BLaER1 treated with 17β-estradiol and CSF1 and Interleukin-3, amounts not matched to agents 10 nM and 100 nM (cell line): Measurements from ENCODE around the gene ACAA2.
"Not testable (repeated sequence)": the region's sequence is repeated elsewhere in the genome, so short reads cannot be mapped to it uniquely, and the experiment has no call there.

Experiments
- H3K27ac ChIP-seq, 11 experiments: shearing (Covaris generic); formaldehyde crosslinking; 2 replicates each; pipeline ENCODE4 v1.8.1; 2022
- H3K27me3 ChIP-seq, 11 experiments: shearing (Covaris generic); formaldehyde crosslinking; 2 replicates each; pipeline ENCODE4 v1.8.1; 2022
- H3K36me3 ChIP-seq, 11 experiments: shearing (Covaris generic); formaldehyde crosslinking; 2 replicates each; pipeline ENCODE4 v1.8.1; 2022
- H3K4me1 ChIP-seq, 10 experiments: shearing (Covaris generic); formaldehyde crosslinking; 2 replicates each; pipeline ENCODE4 v1.8.1; 2022
- H3K4me2 ChIP-seq, 11 experiments: shearing (Covaris generic); formaldehyde crosslinking; 2 replicates each; pipeline ENCODE4 v1.8.1; 2022
- H3K4me3 ChIP-seq, 10 experiments: shearing (Covaris generic); formaldehyde crosslinking; 2 replicates each; pipeline ENCODE4 v1.8.1; 2022
- H3K9ac ChIP-seq, 11 experiments: shearing (Covaris generic); formaldehyde crosslinking; 2 replicates each; pipeline ENCODE4 v1.8.1; 2022
- H3K9me3 ChIP-seq, 11 experiments: shearing (Covaris generic); formaldehyde crosslinking; replicated peaks in 1 of 11; 2 replicates each; pipeline ENCODE4 v1.8.1; 2022
- H4K20me1 ChIP-seq, 11 experiments: shearing (Covaris generic); formaldehyde crosslinking; 2 replicates each; pipeline ENCODE4 v1.8.1; 2022
- Cebpa-rat ChIP-seq, 11 experiments: shearing (Covaris generic); IDR thresholded peaks; 2 replicates each; pipeline ENCODE4 v1.8.1; 2022

Gene ACAA2

DNA sequence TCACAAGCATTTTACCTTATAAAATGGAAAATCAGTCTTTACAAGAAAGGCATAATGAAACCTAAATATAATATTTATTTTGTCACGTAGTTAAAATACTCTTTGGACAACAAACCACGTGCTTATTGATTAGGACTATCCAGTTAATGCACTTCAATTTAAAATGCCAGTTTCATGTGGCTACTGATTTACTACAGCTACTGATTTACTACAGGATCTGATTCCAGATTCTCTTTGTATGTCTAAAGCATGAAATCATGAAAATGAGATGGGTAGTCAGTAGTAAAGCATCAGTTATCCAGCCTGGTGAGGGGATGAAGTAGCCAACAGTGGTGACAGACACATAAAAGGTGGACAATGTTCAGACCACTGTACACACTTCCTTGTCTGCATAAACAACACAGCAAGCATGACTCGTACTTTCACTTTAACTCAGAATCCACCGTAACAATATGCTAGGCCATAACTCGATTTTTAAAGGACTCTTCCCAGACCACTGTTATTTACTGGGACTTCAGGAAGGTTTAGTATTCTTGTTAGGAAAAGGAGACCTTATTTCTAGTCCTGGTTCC is 24.9 kb downstream of the ACAA2 start:
- peak overlapping the region in 3 of 11 experiments; percentile 2 to 44 (median 3); a peak in 1 of 22 replicates for H3K9ac ChIP-seq
- H3K9me3 ChIP-seq: no peaks in the 10 kb centered on the region
- TF ChIP-seq Cebpa-rat (IDR thresholded peaks at IDR 0.05): no peak
- H4K20me1 ChIP-seq: no peaks in the 10 kb centered on the region
- H3K4me2 ChIP-seq: peak overlapping the region in 4 of 11 experiments; percentile 6 to 67 (median 56); a peak in 7 of 22 replicates
- no peaks in the 10 kb centered on the region for H3K27me3 ChIP-seq
- H3K36me3 ChIP-seq: peaks cover 90 to 100% (median 99%) of the 10 kb centered on the region in 11 experiments
- H3K4me3 ChIP-seq: no peak overlapping the region
- H3K27ac ChIP-seq: peak overlapping the region in 7 of 11 experiments; percentile 7 to 30 (median 14); a peak in 8 of 22 replicates
- peaks cover 0 to 11% (median 6%) of the 10 kb centered on the region in 10 experiments; a peak in 9 of 20 replicates for H3K4me1 ChIP-seq

DNA sequence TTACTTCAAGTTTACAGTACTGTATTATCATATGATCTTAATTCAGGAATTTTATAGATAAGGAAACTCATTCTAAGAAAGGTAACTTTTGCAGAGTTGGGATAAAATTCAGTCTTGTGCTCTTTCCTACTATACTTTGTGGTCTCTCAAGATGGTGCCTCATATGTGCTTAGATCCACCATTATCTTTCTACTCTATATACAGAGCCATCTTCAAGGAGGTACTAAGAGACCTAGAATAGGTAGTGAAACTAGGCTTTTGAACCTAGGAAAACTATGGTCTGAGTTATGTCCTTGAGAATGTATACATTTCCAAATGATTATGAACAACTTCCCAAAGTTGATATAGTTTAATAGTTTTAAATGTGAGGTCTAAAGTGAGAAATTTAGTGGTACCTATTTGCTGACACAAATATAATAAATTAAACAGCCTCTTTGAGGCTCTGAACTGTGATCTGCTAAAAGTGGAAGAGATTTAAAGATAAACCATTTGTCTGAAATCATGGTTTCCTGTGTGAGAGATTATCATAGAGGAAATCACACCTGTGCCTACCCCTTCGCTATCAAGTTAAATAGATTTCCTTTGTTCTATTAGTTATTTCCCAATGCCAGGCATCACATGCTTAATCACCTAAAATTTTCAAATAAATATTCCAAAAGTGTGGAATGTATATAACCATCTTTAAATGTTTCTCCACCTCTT is 27.2 kb downstream of the ACAA2 start:
- Histone ChIP-seq H3K27ac (no peak overlapping the region), H3K27me3 (no peaks in the 10 kb centered on the region), H3K9me3 (0 out of 22 replicates have a peak, but pooled peaks cover 0 to 1% (median 0%) of the 10 kb centered on the region in 11 experiments), H3K4me2 (no peak overlapping the region), H4K20me1 (no peaks in the 10 kb centered on the region), H3K4me3 (no peak overlapping the region), H3K9ac (no peak overlapping the region), H3K4me1 (peaks cover 0 to 11% (median 6%) of the 10 kb centered on the region in 10 experiments; a peak in 9 of 20 replicates), H3K36me3 (peaks cover 92 to 100% (median 99%) of the 10 kb centered on the region in 11 experiments)
- TF ChIP-seq Cebpa-rat (IDR thresholded peaks at IDR 0.05): no peak

DNA sequence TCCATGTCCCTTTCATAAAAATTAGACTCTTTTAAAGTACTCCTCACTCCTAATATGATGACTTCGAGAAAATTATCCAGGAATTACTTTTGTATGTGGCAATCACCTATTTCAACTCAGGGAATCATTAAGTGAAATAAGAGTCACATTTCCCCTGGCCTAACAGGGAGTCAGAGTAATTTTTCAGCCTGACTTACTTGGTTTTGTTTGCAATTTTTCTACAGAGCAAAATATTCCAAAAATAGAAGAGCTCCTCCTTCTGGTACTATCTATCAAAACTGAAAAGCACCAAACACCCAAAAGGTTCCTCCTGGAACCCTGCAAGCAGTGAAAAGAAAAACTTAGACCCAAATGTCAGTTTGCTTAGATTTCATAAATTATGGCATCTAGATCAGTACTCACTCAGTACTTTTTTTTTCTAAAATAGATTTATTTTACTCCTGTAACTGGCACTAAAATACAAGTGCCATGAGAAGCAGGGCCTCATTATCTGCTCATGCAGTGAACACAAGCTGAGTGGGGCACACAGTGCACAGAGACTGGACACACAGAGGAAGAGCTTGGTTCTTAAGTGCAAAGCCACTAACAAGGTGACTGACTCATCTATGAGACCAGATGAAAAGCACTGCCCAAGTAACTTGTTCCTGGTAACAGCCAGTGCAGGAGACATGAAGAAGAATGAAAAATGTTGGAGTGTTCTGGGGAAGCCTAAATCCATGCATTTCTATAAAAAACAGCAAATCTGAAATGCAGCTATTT is 28.7 kb downstream of the ACAA2 start:
- Histone ChIP-seq H3K4me3 (no peak overlapping the region), H3K4me2 (no peak overlapping the region), H3K9ac (no peak overlapping the region), H4K20me1 (no peaks in the 10 kb centered on the region), H3K36me3 (peaks cover 92 to 99% (median 96%) of the 10 kb centered on the region in 11 experiments), H3K4me1 (peaks cover 9 to 20% (median 11%) of the 10 kb centered on the region in 10 experiments), H3K27ac (no peak overlapping the region), H3K27me3 (no peaks in the 10 kb centered on the region), H3K9me3 (peaks cover 0 to 8% (median 0%) of the 10 kb centered on the region in 11 experiments; a peak in 1 of 22 replicates)
- TF ChIP-seq Cebpa-rat (IDR thresholded peaks at IDR 0.05): no peak

DNA sequence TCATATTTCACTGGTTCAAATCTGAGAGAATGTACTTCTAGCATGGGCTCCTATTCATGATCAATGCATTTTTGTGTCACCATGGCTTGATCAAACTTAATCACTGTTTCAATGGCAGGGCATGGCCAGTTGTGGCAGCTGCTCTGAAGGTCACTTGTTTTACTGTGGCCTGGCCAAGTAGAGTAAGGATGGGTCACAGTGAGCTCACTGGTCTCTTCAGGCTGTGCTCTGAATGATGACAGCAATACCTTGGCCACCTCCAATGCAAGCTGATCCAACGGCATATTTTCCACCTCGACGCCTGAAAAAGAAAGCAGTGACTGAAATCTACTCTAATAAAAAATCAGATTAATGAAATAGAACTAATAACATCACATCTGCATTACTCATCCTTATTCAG is 29.7 kb downstream of the ACAA2 start:
- not testable (repeated sequence) for H3K27me3 ChIP-seq, H3K4me2 ChIP-seq, H4K20me1 ChIP-seq, H3K9ac ChIP-seq, H3K4me3 ChIP-seq, H3K27ac ChIP-seq
- Histone ChIP-seq H3K36me3 (peaks cover 83 to 99% (median 89%) of the 10 kb centered on the region in 11 experiments), H3K4me1 (peaks cover 3 to 23% (median 20%) of the 10 kb centered on the region in 10 experiments), H3K9me3 (peaks cover 0 to 16% (median 4%) of the 10 kb centered on the region in 11 experiments; a peak in 13 of 22 replicates)

DNA sequence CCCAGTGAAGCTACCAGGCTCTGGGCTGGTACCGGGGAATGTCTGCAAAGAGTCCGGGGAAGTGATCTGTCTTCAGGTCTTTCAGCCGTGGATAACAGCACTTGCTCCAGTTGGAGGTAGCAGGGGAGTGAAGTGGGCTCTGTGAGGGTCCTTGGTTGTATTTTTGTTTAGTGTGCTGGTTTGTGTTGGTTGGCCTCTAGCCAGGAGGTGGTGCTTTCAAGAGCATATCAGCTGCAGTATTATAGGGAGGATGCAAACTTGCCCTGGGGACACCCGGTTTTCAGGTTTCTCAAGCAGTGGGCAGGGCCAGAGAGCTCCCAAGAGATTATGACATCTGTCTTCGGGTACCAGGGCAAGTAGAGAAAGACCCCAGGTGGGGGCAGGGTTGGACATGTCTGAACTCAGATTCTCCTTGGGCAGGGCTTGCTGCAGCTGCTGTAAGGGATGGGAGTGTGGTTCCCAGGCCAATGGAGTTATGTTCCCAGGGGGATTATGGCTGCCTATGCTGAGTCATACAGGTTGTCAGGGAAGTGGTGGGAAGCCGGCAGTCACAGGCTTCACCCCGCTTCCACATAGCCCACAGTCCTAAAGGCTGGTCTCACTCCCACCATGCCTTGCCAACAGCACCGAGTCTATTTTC is 34.4 kb downstream of the ACAA2 start:
- H4K20me1 ChIP-seq: no peaks in the 10 kb centered on the region
- no peak overlapping the region for H3K4me3 ChIP-seq
- H3K4me1 ChIP-seq: peaks cover 0 to 25% (median 21%) of the 10 kb centered on the region in 10 experiments; a peak in 16 of 20 replicates
- H3K9me3 ChIP-seq: peaks cover 16 to 39% (median 26%) of the 10 kb centered on the region in 11 experiments
- H3K27me3 ChIP-seq: no peaks in the 10 kb centered on the region
- H3K36me3 ChIP-seq: peaks cover 36 to 59% (median 42%) of the 10 kb centered on the region in 11 experiments
- TF ChIP-seq Cebpa-rat (IDR thresholded peaks at IDR 0.05): peak in 1 of 11 experiments; percentile 15; a peak in 1 of 22 replicates
- H3K27ac ChIP-seq: peak overlapping the region in 6 of 11 experiments; percentile 22 to 72 (median 56); a peak in 9 of 22 replicates
- peak overlapping the region in 9 of 11 experiments; percentile 24 to 77 (median 57); a peak in 18 of 22 replicates for H3K4me2 ChIP-seq
- H3K9ac ChIP-seq: peak overlapping the region in 3 of 11 experiments; percentile 29 to 58 (median 56); a peak in 3 of 22 replicates

DNA sequence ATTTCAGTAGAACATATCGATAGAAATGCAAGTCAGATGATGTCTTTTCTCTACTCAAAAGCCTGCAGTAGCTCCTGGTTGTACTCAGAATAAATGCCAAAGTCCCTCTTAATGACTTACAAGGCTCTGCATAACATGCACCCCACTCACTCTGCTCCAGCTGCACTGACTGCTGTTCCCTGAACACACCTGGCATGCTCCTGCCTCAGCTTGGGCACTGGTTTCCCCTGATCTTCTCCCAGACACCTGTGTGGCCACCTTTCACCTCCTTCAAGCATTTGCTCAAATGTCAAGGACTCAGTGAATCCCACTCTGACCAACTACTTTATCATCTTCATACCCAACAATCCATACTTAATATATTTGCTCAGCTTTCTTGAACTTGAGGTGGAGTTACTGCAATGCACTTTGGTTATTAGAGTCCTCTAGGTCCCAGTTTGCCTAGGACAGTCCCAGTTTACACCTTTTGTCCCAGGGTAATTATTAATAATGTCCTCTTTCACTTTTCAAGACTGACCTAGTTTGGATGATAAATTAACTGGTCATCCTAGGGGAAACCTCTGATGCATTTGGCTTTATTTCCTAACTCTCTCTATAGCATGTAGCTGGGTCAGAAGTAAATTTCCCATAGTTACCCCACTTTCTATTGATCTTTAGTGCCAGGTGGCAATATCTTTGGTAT is 44.1 kb downstream of the ACAA2 start:
- Histone ChIP-seq H3K9me3 (no peaks in the 10 kb centered on the region), H3K36me3 (no peaks in the 10 kb centered on the region), H3K4me2 (no peak overlapping the region), H4K20me1 (no peaks in the 10 kb centered on the region; a peak in 2 of 22 replicates), H3K4me1 (no peaks in the 10 kb centered on the region), H3K27me3 (no peaks in the 10 kb centered on the region), H3K9ac (no peak overlapping the region), H3K27ac (no peak overlapping the region), H3K4me3 (no peak overlapping the region)
- TF ChIP-seq Cebpa-rat (IDR thresholded peaks at IDR 0.05): no peak

DNA sequence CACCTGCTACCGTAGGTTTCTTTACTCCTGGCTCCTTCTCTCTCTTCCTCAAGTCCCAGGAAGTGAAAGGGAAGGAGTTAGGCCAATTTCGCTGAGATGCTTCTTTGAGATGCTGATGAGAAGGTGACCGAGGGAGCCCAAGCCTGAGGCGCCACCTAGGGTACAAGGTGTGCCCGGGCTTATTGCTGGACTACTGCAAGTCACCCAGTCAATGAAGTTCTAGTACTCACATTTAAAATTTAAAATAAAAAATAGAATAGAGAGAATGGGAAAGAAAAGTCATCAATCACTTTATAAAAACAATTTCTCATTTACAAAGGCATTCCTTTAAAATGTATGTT is 45.3 kb downstream of the ACAA2 start:
- no peaks in the 10 kb centered on the region for H3K9me3 ChIP-seq
- no peak overlapping the region for H3K4me2 ChIP-seq

More for the DNA sequence above, 45.3 kb downstream of the ACAA2 start:
- no peak for TF ChIP-seq Cebpa-rat (IDR thresholded peaks at IDR 0.05)
- H3K36me3 ChIP-seq: no peaks in the 10 kb centered on the region
- no peaks in the 10 kb centered on the region for H3K4me1 ChIP-seq
- no peak overlapping the region for H3K9ac ChIP-seq
- no peak overlapping the region for H3K4me3 ChIP-seq
- H3K27me3 ChIP-seq: no peaks in the 10 kb centered on the region
- no peaks in the 10 kb centered on the region; a peak in 2 of 22 replicates for H4K20me1 ChIP-seq
- H3K27ac ChIP-seq: no peak overlapping the region
